Stimulated activated CD8-positive, alpha-beta memory T cell treated with anti-CD3 and anti-CD28 coated beads, Interleukin-7, amount 100 ng/mL, for 24 hours (primary cell): ENCODE data around the gene ASPN.
"Not testable (repeated sequence)": the region's sequence is repeated elsewhere in the genome, so short reads cannot be mapped to it uniquely, and the experiment has no call there.

ENCODE experiments used
- DNase-seq: peaks from one replicate; pipeline ENCODE4 v3.0.0-alpha.2; 2020; ENCODE audit warnings: low read depth

Gene ASPN

DNA sequence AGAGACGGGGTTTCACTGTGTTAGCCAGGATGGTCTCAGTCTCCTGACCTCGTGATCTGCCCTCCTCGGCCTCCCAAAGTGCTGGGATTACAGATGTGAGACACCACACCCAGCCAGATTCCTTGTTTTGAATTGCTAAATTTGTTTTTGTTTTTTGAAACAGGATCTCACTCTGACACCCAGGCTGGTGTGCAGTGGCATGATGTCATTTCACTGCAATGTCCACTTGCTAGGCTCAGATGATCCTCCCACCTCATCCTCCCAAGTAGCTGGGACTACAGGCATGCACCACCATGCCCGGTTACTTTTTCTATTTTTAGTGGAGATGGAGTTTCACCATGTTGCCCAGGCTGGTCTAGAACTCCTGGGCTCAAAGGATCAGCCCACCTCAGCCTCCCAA is 71.1 kb downstream of the ASPN start:
- not testable (repeated sequence) for DNase-seq

DNA sequence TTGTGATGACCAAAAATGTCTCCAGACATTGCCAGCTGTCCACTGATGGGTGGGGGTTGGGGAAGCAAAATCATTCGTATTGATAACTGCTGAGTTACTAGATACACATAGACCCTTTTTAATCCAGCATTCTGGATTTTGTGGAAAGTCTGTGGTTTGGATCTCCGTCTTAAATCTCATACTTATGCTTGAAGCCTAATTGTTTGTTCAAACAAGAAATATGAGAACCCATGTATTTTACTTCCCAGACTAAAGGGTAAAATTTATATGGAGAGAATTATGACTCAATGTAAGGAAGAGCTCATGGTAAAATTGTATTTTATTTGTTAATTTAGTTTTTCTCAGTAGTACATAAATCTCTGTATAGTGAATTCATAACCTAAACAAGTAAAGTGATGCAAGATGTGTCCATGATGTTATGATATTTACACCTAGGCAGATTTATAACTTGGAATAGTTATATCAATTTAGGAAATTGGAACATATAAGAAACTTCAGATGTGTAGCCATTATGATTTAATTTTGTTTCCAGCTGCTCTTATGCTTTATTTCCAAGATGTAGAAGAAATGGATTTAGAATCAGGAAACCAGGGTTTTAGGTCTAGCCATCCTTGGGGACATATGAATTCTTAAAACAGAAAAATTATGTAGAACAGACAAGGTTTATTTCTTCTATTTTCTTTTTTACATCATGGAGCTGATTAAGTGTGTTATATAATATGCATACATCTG is 73.4 kb downstream of the ASPN start:
- DNase-seq = no peak

DNA sequence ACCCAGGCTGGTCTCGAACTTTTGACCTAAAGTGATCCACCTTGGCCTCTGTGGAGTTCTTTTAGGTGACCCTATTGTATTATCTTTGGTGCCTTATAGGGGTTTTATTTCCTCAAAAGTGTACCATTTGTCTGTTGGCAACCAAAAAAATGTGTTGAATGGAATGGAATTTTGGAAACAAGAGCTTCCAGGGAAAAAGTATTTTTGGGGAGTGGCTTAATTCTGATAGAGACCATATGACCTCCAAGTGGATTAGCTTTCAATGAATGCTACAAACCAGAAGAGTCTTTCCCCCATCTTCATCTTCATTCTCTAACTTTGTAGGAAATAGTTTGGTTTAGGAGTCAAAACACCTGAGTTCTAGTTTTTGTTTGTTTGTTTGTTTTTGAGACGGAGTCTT is 74.5 kb downstream of the ASPN start:
- no peak for DNase-seq

DNA sequence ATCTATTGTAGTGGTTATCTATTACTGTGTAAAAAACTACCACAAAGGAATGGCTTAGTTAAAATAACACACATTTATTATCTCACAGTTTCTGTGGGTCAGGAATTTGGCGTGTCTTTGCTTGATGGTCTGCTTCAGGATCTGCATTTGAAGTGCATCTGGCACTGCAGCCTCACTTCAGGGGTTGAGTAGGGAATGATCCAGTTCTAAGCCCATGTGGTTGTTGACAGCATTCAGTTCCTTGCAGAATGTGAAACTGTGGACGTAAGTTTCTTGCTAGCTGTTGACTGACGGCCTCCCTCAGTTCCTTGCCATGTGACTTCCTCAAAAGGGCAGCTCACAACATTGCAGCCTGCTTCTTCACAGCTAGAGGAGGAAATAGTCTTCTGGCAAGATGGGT is 75.8 kb downstream of the ASPN start:
- no peak for DNase-seq
